ENCODE results near the gene FHDC1. TPM values are rescaled to one million over a fixed set of nuclear protein-coding genes. Genes with fewer than 3 reads are reported as not detected.

Gene FHDC1
- total RNA-seq, 1 experiment from 2014 or later = 0.95 TPM

GRCh38 chr4:152991398-152991797 is 55.3 kb downstream of the FHDC1 start:
- Histone ChIP-seq H3K4me2 (ENCODE audit: low read length) (no peak overlapping the region), H3K79me2 (ENCODE audit: low read length) (no peaks in the 10 kb centered on the region), H3F3A (ENCODE audit: low read length, unreplicated experiment) (no peaks in the 10 kb centered on the region), H3K4me3 (ENCODE audit: low read length) (no peak overlapping the region), H4K20me1 (ENCODE audit: low read length) (no peaks in the 10 kb centered on the region), H3K9ac (ENCODE audit: low read length) (no peak overlapping the region), H3K9me2 (replicated peaks; ENCODE audit: low read length) (no peaks in the 10 kb centered on the region), H3K27ac (ENCODE audit: low read length) (no peak overlapping the region), H3K9me3 (ENCODE audit: low read length) (no peaks in the 10 kb centered on the region), H3K4me1 (ENCODE audit: insufficient read depth, low read length) (peaks cover 9% of the 10 kb centered on the region), H3K27me3 (ENCODE audit: low read length) (no peaks in the 10 kb centered on the region), H3K36me3 (ENCODE audit: low read depth, low read length) (no peaks in the 10 kb centered on the region), H2AFZ (ENCODE audit: low read length) (no peak overlapping the region)
- POLR2A ChIA-PET (ENCODE audit: unreplicated experiment) = no interaction called here
- no peak for TF ChIP-seq EZH2phosphoT487 (IDR thresholded peaks at IDR 0.05; ENCODE audit: borderline replicate concordance, low read length)
- no peak for TF ChIP-seq EZH2 (IDR thresholded peaks at IDR 0.05; ENCODE audit: low read length, unreplicated experiment)
- TF ChIP-seq, protein P1, sequence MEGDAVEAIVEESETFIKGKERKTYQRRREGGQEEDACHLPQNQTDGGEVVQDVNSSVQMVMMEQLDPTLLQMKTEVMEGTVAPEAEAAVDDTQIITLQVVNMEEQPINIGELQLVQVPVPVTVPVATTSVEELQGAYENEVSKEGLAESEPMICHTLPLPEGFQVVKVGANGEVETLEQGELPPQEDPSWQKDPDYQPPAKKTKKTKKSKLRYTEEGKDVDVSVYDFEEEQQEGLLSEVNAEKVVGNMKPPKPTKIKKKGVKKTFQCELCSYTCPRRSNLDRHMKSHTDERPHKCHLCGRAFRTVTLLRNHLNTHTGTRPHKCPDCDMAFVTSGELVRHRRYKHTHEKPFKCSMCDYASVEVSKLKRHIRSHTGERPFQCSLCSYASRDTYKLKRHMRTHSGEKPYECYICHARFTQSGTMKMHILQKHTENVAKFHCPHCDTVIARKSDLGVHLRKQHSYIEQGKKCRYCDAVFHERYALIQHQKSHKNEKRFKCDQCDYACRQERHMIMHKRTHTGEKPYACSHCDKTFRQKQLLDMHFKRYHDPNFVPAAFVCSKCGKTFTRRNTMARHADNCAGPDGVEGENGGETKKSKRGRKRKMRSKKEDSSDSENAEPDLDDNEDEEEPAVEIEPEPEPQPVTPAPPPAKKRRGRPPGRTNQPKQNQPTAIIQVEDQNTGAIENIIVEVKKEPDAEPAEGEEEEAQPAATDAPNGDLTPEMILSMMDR (conservative IDR thresholded peaks at IDR 0.05; ENCODE audit: low read depth, low read length) = no peak
- intact Hi-C loops (cut with micrococcal nuclease) = no loop called here
- CTCF ChIA-PET = no interaction called here
- no TSS peak for BruUV-seq (replicated peaks)
- no peak for DNase-seq
- no peak for ATAC-seq

- H3K9me3 ChIP-seq (ENCODE audit: low read length) = no peaks in the 10 kb centered on the region
- ChIA-PET CTCF (no interaction called here), POLR2A (ENCODE audit: unreplicated experiment) (no interaction called here)
- no peaks in the 10 kb centered on the region for H3K9me2 ChIP-seq (replicated peaks; ENCODE audit: low read length)
- no TSS peak for BruUV-seq (replicated peaks)
- intact Hi-C loops (cut with micrococcal nuclease) = no loop called here
- no peaks in the 10 kb centered on the region for H3K36me3 ChIP-seq (ENCODE audit: low read depth, low read length)
- H3K9ac ChIP-seq (ENCODE audit: low read length) = no peak overlapping the region
- H3F3A ChIP-seq (ENCODE audit: low read length, unreplicated experiment) = no peaks in the 10 kb centered on the region
- no peaks in the 10 kb centered on the region for H3K27me3 ChIP-seq (ENCODE audit: low read length)
- H3K4me3 ChIP-seq (ENCODE audit: low read length) = no peak overlapping the region
- H3K4me2 ChIP-seq (ENCODE audit: low read length) = no peak overlapping the region
- no peak overlapping the region for H2AFZ ChIP-seq (ENCODE audit: low read length)
- H4K20me1 ChIP-seq (ENCODE audit: low read length) = no peaks in the 10 kb centered on the region
- ATAC-seq = peak; percentile 27; the same call in 1 of the 2 replicates
- TF ChIP-seq EZH2 (IDR thresholded peaks at IDR 0.05; ENCODE audit: low read length, unreplicated experiment) (no peak), EZH2phosphoT487 (IDR thresholded peaks at IDR 0.05; ENCODE audit: borderline replicate concordance, low read length) (no peak)
- TF ChIP-seq, protein P1 (conservative IDR thresholded peaks at IDR 0.05; ENCODE audit: low read depth, low read length) = no peak
- H3K4me1 ChIP-seq (ENCODE audit: insufficient read depth, low read length) = peaks cover 9% of the 10 kb centered on the region
- no peak overlapping the region for H3K27ac ChIP-seq (ENCODE audit: low read length)
- peak; percentile 24 for DNase-seq
- H3K79me2 ChIP-seq (ENCODE audit: low read length) = no peaks in the 10 kb centered on the region
Observed at GRCh38 chr4:152992027-152992426, 55.9 kb downstream of the FHDC1 start.

GRCh38 chr4:152992466-152992865 is 56.3 kb downstream of the FHDC1 start:
- no peaks in the 10 kb centered on the region for H3K27me3 ChIP-seq (ENCODE audit: low read length)
- no peaks in the 10 kb centered on the region for H3K36me3 ChIP-seq (ENCODE audit: low read depth, low read length)
- no peaks in the 10 kb centered on the region for H3K9me3 ChIP-seq (ENCODE audit: low read length)
- peaks cover 13% of the 10 kb centered on the region for H3K4me1 ChIP-seq (ENCODE audit: insufficient read depth, low read length)
- no peak overlapping the region for H3K4me3 ChIP-seq (ENCODE audit: low read length)
- ChIA-PET POLR2A (ENCODE audit: unreplicated experiment) (no interaction called here), CTCF (no interaction called here)
- H3K27ac ChIP-seq (ENCODE audit: low read length) = no peak overlapping the region
- intact Hi-C loops (cut with micrococcal nuclease) = no loop called here
- H4K20me1 ChIP-seq (ENCODE audit: low read length) = no peaks in the 10 kb centered on the region
- no peak overlapping the region for H2AFZ ChIP-seq (ENCODE audit: low read length)
- ATAC-seq (no peak), DNase-seq (no peak)
- no peak for TF ChIP-seq EZH2 (IDR thresholded peaks at IDR 0.05; ENCODE audit: low read length, unreplicated experiment)
- no TSS peak for BruUV-seq (replicated peaks)
- H3K79me2 ChIP-seq (ENCODE audit: low read length) = no peaks in the 10 kb centered on the region
- H3K9ac ChIP-seq (ENCODE audit: low read length) = no peak overlapping the region
- H3K4me2 ChIP-seq (ENCODE audit: low read length) = no peak overlapping the region
- H3F3A ChIP-seq (ENCODE audit: low read length, unreplicated experiment) = no peaks in the 10 kb centered on the region
- no peaks in the 10 kb centered on the region for H3K9me2 ChIP-seq (replicated peaks; ENCODE audit: low read length)
